ENCODE measurements around the gene NT5DC3.

DNA sequence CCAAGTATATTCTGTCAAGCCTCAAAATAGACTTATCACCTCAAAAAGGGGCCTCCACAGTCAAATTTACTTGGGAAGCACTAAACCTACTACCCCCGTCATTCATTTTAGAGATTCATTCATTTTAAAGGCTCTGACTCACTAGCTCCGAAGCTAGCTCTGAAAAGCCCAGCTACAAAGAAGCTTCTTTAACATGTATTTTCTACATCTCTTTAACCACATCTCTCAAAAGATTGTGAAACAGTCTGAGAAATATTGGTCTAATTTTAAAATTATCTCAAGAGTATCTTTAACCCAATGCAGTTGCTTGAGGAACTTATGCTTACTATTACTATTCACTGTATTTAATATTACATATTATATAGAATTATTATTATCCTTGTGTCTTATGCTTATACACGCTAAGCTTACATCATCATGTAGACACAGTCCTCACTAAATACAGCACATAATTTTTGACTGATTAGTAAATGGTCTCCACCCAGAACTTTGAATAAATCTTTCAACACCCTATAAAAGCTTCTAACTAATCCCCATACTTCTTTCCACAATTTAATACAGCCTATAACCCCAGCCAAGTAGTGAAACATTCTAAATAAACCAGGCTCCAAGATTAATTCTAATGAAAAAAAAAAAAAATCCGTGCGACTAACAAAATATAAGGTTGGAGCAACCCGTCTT, 7.8 kb downstream of the NT5DC3 start:
- TF ChIP-seq GATA2 (IDR thresholded peaks at IDR 0.05; ENCODE audit: low read depth, low read length) (no peak), GATA3 (IDR thresholded peaks at IDR 0.05; ENCODE audit: low read depth, low read length) (no peak)
